NCI-H524 (cell line): Measurements from ENCODE around the gene AGAP1.
A peak's percentile ranks its signal among the peaks of the same experiment; 100 is the strongest.

Source experiments
- DNase-seq, 2 experiments: peaks; one replicate each; lab custom pipeline; 2025; lab: John Stamatoyannopoulos, UW

Gene AGAP1

GRCh38 chr2:235489897-235490296 is 3.9 kb upstream of the AGAP1 start:
- no peak for DNase-seq

- no peak for DNase-seq
Observed at GRCh38 chr2:235492850-235493344, 946 bp upstream of the AGAP1 start.

DNA sequence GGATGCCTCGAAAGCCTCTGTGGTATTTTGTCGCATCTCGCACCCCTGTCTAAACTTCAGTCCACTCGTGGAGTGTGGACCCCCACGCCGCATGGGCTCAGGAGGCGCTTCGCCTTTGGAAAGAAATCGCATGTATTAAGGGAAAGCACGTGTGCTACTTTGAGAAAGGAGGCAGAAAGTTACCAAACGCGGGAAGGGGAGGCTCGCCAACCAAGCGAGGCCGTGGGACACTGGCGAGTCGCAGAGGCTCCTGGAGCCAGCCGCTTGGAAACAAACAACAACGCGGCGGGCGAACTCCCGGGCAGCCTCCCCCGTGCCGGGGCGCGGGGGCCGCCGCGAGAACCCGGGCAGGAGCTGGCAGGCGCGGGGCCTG is 455 bp upstream of the AGAP1 start:
- DNase-seq = no peak

GRCh38 chr2:235494716-235495372 is 1.0 kb downstream of the AGAP1 start:
- peak in 1 of 2 experiments; percentile 44 for DNase-seq

- DNase-seq = peak; percentile 50 to 69
Observed at GRCh38 chr2:235495373-235496238, 1.8 kb downstream of the AGAP1 start.

DNA sequence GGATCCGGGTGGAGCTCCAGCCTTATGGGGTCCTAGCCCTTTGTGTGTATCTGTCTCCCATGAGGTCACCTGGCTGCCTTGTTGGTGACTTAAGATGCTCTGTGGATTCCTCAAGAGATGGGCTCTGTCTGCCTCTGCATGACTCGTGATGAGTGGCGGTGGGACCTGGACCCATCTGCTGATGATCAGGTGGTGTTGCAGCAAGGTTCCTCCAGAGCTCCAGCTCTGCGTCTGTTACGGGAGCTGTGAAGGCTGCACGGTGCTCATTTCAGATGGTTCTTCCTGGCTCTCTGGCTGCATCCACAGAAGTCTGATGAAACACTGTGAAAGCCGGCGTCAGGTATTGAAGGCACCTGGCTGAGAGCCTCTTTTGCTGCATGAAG is 2.4 kb downstream of the AGAP1 start:
- DNase-seq = peak; percentile 45 to 82

DNA sequence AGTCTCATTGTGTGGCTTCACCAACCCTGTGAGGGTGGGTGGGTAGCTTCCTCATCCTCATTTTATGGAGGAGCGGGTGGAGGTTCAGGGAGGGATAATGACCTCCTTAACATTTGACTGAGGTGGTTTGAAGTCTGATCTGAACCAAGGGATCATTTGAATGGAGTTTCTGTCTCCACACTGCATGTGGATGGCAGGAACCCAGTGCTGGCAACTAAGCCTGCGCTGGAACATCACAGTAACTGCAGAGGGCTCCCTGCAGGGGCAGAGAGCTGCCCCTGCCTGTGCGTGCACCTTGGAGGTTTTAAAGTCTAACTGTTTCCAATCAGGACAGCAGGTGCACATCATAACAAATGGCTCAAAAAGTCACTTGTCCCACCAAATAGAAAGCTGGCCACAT is 3.3 kb downstream of the AGAP1 start:
- DNase-seq = peak in 1 of 2 experiments; percentile 38

- DNase-seq = peak in 1 of 2 experiments; percentile 40
Observed at GRCh38 chr2:235498541-235498940, 4.7 kb downstream of the AGAP1 start.

DNA sequence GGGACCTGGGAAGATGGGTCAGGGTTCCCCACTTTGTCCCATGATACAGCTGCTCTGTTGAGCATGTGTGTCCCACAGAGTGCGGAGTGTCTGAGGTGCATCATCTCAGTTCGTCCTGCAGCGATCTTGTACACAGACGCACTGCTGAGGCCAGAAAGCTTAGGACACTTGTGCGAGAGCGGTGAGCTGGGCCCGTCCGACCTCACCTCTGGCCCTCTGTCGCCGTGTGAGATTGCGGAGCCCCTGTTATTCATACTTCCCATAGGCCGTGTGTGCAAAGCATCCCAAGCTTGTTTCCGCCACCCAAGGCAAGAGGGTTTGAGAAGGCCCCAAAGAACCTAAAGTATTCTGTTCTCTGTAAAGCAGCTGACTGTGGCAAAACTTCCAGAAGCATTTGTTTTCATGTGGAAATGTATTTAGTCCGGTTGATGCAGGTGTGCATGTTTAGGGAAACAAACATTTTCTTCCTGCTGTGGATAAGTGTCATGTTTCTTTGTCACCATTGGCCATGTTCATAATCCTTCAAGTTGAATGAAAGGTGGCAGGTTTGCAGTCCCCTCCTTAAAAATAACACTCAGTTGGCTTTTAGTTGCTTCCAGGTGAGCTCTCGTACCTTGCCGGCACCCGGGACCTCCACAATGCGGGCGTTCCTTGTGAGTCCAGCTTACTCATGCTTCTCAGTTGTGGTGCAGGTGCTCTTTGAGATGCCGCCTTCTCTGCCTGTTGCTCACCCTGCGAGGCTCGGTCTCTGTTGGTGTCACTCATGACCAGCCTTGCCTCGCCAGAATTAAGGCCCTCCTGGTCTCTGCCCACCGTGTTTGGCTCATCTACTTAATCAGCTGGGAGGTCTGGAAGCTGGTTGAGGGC is 5.3 kb downstream of the AGAP1 start:
- DNase-seq = no peak

- no peak for DNase-seq
Observed at GRCh38 chr2:235500110-235500760, 6.4 kb downstream of the AGAP1 start.

GRCh38 chr2:235500761-235501672 is 7.2 kb downstream of the AGAP1 start:
- DNase-seq = peak in 1 of 2 experiments; percentile 28

DNA sequence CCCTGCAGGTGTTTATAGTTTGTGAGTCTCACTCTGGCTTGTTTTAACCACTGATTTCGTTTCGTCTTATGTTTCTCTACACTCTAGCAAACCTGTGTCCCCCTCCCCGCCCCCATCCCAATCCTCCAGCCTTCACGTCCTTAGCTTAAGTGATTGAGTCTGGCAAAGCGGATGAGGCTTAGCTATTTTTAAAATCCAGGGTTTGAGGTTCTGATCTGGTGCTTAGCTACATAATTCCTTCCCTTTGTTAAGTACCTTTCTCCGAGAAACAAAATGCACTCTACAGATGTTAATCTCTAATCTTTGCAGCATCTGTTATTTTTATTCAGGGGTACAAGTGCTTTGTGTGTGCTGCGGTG is 7.8 kb downstream of the AGAP1 start:
- peak; percentile 88 to 98 for DNase-seq

GRCh38 chr2:235502336-235502735 is 8.5 kb downstream of the AGAP1 start:
- peak; percentile 81 to 93 for DNase-seq

DNA sequence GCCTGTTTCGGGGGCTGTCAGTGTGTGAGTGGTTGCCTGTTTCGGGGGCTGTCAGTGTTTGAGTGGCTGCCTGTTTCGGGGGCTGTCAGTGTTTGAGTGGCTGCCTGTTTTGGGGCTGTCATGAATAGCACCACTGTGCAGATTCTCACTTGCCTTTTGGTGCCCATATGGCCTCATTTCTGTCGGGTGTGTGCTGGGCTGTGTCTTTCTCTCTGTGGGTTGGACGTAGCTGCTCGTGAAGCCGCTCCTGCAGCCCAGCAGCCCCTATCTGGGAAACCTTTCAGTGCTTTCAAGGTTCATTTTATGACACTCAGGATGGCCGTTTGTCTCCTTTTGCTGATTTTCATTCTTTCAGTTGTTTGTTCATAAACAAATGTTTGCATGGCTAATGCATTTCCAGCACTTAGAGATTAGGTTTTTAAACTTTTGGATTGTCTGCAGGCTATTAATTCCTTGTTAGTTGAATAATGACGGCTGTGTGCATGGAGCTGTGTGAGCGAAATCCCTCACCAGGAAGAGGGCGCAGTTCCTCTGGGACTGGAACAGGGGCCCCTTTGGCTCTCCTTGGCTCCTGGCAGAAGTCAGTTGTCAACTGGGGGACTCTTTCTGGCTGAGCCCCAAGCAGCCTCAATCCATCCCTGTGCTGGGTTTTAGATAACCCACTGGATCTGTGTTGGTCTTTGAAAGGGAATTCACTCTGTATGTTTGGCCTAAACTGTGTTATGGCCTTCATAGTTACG is 10.8 kb downstream of the AGAP1 start:
- DNase-seq = peak in 1 of 2 experiments; percentile 57

DNA sequence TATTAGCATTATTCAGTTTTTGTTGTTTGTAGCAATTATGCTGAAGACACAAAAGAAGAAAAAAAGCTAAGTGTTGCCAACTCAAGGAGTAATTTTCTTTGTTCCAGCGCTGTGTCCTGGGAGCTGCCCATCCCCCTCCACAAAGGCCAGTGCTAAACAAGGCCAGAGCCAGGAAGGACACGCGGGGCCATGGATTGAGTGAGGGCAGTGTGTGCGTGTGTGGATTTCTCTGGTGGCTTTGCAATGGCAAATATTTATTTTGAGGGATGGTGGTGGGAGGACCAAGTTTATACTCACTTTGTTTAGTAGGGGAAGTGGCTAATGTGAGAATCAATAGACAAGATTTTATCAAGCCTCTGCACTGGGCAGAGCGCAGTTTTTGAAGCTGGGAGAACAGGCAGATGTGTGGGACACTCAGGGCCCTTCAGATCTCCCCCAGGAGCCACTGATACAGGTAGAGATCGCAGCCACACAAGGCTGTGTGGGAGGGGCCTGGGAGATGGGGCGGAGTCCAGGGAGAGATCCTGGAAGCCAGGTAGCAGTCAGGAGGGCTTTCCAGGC is 11.4 kb downstream of the AGAP1 start:
- DNase-seq = no peak

- peak in 1 of 2 experiments; percentile 70 for DNase-seq
Observed at GRCh38 chr2:235506291-235506996, 12.6 kb downstream of the AGAP1 start.

- DNase-seq = no peak
Observed at GRCh38 chr2:235506997-235507615, 13.3 kb downstream of the AGAP1 start.

DNA sequence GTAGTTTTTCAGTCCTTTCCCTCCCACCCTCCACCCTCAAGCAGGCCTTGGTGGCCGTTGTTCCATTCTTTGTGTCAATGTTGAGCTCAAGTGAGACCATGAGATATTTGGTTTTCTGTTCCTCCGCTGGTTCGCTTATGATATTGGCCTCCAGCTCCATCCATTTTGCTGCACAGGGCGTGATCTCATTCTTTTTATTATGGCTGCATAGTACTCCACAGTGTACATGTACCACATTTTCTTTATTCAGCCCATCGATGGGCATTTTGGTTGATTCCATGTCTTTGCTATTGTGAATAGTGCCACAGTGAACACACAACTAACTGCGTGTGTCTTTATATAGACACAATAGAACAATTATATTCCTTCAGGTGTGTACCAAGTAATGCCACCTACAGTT is 14.1 kb downstream of the AGAP1 start:
- DNase-seq = no peak
